ENCODE measurements around the gene CTDP1. TPM values are rescaled to one million over a fixed set of nuclear protein-coding genes. Genes with fewer than 3 reads are reported as not detected.

CTDP1 gene
- total RNA-seq, 4 donors from 2014 or later, result 18.1 to 40.5 (median 25.7) TPM

DNA sequence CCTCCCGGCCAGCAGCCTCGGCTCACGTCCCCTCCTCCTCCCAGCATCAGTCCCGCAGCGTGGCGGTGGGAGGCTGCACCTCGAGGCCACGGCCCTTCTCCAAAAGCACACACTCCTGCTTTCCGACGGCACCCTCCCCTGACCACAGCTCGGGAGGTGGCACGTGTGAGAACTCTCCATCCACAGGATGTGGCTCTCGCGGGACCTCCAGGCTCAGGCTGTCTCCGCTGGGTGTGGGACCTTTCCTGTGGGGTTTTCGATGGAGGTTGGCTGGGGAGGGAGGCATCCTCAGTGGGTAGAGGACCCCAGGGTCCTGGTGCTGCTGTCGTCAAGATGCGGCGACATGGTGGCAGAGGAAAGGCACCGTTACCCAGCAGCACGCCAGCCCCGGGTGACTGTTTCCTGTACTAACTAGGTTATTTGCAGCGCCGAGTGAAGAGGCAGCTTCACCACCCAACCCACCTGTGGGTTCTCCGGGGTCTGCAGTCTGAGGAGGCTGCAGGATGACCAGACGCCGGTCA is 75.3 kb downstream of the CTDP1 start:
- H3K27me3 ChIP-seq, result no peaks in the 10 kb centered on the region
- TF ChIP-seq, protein P1, sequence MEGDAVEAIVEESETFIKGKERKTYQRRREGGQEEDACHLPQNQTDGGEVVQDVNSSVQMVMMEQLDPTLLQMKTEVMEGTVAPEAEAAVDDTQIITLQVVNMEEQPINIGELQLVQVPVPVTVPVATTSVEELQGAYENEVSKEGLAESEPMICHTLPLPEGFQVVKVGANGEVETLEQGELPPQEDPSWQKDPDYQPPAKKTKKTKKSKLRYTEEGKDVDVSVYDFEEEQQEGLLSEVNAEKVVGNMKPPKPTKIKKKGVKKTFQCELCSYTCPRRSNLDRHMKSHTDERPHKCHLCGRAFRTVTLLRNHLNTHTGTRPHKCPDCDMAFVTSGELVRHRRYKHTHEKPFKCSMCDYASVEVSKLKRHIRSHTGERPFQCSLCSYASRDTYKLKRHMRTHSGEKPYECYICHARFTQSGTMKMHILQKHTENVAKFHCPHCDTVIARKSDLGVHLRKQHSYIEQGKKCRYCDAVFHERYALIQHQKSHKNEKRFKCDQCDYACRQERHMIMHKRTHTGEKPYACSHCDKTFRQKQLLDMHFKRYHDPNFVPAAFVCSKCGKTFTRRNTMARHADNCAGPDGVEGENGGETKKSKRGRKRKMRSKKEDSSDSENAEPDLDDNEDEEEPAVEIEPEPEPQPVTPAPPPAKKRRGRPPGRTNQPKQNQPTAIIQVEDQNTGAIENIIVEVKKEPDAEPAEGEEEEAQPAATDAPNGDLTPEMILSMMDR (IDR thresholded peaks at IDR 0.05), result no peak
- TF ChIP-seq EP300 (IDR thresholded peaks at IDR 0.05), result no peak
- DNase-seq (ENCODE audit: low spot score in 2 of 2), result no peak
- no peak overlapping the region for H3K4me3 ChIP-seq
- H3K27ac ChIP-seq, result no peak overlapping the region
- peaks cover 0 to 47% (median 0%) of the 10 kb centered on the region in 3 donors for H3K36me3 ChIP-seq
- 95% methylated on average over 25 to 27 of the region's 27 CpGs for WGBS, 2 donors
- H3K4me1 ChIP-seq, result no peaks in the 10 kb centered on the region
- H3K9me3 ChIP-seq, result peaks cover 0 to 30% (median 0%) of the 10 kb centered on the region in 4 donors

DNA sequence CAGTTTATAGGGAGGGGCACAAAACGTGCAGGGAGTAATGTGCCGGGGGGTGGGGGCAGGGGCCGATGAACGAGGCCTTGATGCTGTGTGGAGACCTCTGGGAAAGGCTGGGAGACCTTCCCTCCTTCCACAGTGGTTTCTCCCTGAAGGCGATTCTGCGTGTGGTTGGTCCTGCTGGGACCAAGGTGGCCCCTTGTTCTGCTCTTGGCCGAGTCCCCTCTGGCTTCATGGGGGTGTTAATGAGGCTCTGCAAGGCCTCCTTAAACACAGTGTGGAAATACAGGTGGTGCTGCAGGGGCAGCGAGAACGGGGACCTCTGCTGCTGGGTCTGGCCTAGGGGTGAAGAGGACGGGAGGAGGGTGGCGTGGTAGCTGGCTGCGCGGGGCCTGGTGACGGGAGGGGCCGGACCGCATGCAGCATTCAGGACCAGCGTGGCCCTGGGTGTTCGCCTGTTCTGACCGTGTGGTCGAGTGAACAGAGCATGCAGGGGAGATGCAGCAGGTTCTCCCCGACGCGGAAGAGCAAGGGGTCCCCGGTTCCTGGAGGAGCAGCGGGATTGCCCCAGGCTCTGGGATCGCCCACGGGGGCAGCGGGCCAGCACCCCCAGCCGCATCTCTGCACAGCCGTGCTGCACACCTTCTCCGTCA is 76.0 kb downstream of the CTDP1 start:
- no peaks in the 10 kb centered on the region for H3K4me1 ChIP-seq
- H3K4me3 ChIP-seq, result no peak overlapping the region
- H3K27ac ChIP-seq, result no peak overlapping the region
- peaks cover 0 to 37% (median 0%) of the 10 kb centered on the region in 4 donors for H3K9me3 ChIP-seq
- no peak for DNase-seq (ENCODE audit: low spot score in 2 of 2)
- H3K27me3 ChIP-seq, result no peaks in the 10 kb centered on the region
- H3K36me3 ChIP-seq, result peaks cover 0 to 45% (median 0%) of the 10 kb centered on the region in 3 donors
- no peak for TF ChIP-seq POLR2A (IDR thresholded peaks at IDR 0.05)
- 93 to 96% methylated on average over 30 to 31 of the region's 31 CpGs for WGBS, 2 donors

DNA sequence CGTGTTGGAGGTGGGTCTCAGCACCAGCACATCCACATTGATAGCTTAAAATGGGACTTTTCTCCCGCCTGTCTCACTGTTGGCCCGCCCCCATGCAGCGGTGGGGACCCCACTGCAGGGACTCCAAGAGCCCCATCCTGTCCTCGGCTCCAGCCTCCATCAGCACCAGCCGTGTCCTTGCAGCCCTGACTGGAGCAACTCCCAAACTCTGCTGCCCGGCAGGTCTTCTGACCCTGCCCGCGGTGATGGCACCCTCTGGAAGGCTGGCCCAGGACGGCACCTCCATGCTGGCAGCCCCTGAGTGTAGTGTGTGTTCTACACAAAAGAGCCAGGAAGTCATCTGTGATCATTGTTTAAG is 76.5 kb downstream of the CTDP1 start:
- Histone ChIP-seq H3K27me3 (no peaks in the 10 kb centered on the region), H3K9me3 (peaks cover 0 to 42% (median 0%) of the 10 kb centered on the region in 4 donors), H3K36me3 (peaks cover 0 to 45% (median 0%) of the 10 kb centered on the region in 3 donors), H3K27ac (no peak overlapping the region), H3K4me1 (no peaks in the 10 kb centered on the region), H3K4me3 (no peak overlapping the region)
- no peak for DNase-seq (ENCODE audit: low spot score in 2 of 2)
- TF ChIP-seq POLR2A (IDR thresholded peaks at IDR 0.05) (no peak), EP300 (IDR thresholded peaks at IDR 0.05) (no peak)
- TF ChIP-seq, protein P1 (IDR thresholded peaks at IDR 0.05), result no peak
- 94 to 98% methylated on average over 10 of the region's 10 CpGs for WGBS, 2 donors

DNA sequence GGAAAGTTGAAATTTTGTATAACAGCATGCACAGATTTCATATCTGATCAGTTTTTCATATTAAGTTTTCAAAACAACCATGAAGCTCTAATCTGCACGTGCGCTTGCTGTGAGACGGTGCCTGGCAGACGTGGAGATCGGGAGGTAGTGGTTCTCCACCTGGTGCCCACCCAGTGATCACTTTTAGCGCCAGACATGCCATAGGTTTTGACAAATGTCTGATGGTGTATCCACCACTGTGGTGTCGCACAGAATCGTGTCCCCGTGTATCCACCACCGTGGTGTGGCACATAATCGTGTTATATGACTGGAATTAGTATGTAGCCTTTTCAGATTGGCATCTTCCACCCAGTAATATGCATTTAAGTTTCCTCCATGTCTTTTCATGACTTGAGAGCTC is 77.2 kb downstream of the CTDP1 start:
- Histone ChIP-seq H3K9me3 (peaks cover 0 to 49% (median 0%) of the 10 kb centered on the region in 4 donors), H3K4me3 (no peak overlapping the region), H3K36me3 (peaks cover 0 to 45% (median 0%) of the 10 kb centered on the region in 3 donors), H3K4me1 (no peaks in the 10 kb centered on the region), H3K27ac (no peak overlapping the region), H3K27me3 (no peaks in the 10 kb centered on the region)
- DNase-seq (ENCODE audit: low spot score in 2 of 2), result no peak
- WGBS, 2 donors, result 94 to 95% methylated on average over 11 of the region's 11 CpGs
- TF ChIP-seq, protein P1 (IDR thresholded peaks at IDR 0.05), result no peak
- no peak for TF ChIP-seq EP300 (IDR thresholded peaks at IDR 0.05)
- no peak for TF ChIP-seq POLR2A (IDR thresholded peaks at IDR 0.05)

DNA sequence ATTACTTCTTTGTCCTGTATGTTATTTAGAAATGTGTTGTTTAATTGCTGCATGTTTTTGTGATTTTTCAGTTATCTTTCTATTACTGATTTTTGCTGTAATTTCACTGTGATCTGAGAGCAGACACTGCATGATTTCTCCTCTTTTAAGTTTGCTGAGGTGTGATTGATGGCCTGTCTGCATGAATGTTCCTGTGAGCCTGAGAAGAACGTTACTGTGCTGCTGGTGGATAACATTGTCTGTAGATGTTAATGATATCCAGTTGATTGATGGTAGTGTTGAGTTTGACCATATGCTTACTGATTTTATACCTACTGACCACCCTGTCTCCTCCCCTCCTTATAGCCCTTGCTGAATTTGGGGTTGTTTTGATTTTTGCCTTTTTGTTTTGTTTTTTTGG is 80.7 kb downstream of the CTDP1 start:
- Histone ChIP-seq H3K4me1 (no peaks in the 10 kb centered on the region), H3K4me3 (no peak overlapping the region), H3K9me3 (peaks cover 0 to 57% (median 0%) of the 10 kb centered on the region in 4 donors), H3K36me3 (peaks cover 0 to 20% (median 0%) of the 10 kb centered on the region in 3 donors), H3K27me3 (no peaks in the 10 kb centered on the region), H3K27ac (no peak overlapping the region)
- TF ChIP-seq POLR2A (IDR thresholded peaks at IDR 0.05), result no peak
- TF ChIP-seq, protein P1 (IDR thresholded peaks at IDR 0.05), result no peak
- TF ChIP-seq EP300 (IDR thresholded peaks at IDR 0.05), result no peak
- 49 to 50% methylated on average over 1 of the region's 1 CpG for whole genome bisulfite sequencing, 2 donors
- no peak for DNase-seq (ENCODE audit: low spot score in 2 of 2)

All from tibial nerve (tissue), 4 donors.